ENCODE data around the gene PHF20. TPM values are rescaled to one million over a fixed set of nuclear protein-coding genes. Genes with fewer than 3 reads are reported as not detected.

Gene PHF20
- total and polyA plus RNA-seq, 2 of the 13 experiments (the other 11 are each of a cell fraction or from before 2014, with no cell fraction given) = 22.8 to 34.1 TPM

- TF ChIP-seq CENPT (CRISPR knock-in tag; IDR thresholded peaks at IDR 0.05; ENCODE audit: low read depth) = no peak
- TF ChIP-seq ZNF256 (CRISPR knock-in tag; conservative IDR thresholded peaks at IDR 0.05) = no peak
- 0 out of 2 replicates have a peak, but pooled peaks have one; percentile 18 for TF ChIP-seq ZFP36L2 (CRISPR knock-in tag; IDR thresholded peaks at IDR 0.05)
- peak; percentile 81 for TF ChIP-seq HNRNPK (IDR thresholded peaks at IDR 0.05; ENCODE audit: low read depth, low read length, poor library complexity, severe bottlenecking)
- TF ChIP-seq KLF16 (CRISPR knock-in tag; IDR thresholded peaks at IDR 0.05) = no peak
- TF ChIP-seq ZBTB3 (CRISPR knock-in tag; IDR thresholded peaks at IDR 0.05; ENCODE audit: borderline replicate concordance, low read depth) = peak; percentile 20; the same call in 1 of the 2 replicates
- TF ChIP-seq ZNF484 (CRISPR knock-in tag; IDR thresholded peaks at IDR 0.05; ENCODE audit: borderline replicate concordance, low read depth) = no peak; the same call in 1 of the 2 replicates
- no peak for TF ChIP-seq MBNL3 (CRISPR knock-in tag; conservative IDR thresholded peaks at IDR 0.05)
- no peak for TF ChIP-seq SIN3B (IDR thresholded peaks at IDR 0.05; ENCODE audit: low read length)
- TF ChIP-seq AKAP8 (CRISPR knock-in tag; IDR thresholded peaks at IDR 0.05) = no peak
- no peak for TF ChIP-seq REST (IDR thresholded peaks at IDR 0.05; ENCODE audit: borderline replicate concordance in 1 of 2, low read depth in 1 of 2, low read length in 2 of 2)
- no peak for TF ChIP-seq ZNF784 (CRISPR knock-in tag; IDR thresholded peaks at IDR 0.05; ENCODE audit: borderline replicate concordance)
- TF ChIP-seq E2F1 (CRISPR knock-in tag; IDR thresholded peaks at IDR 0.05) = no peak
- no peak for TF ChIP-seq NFE2L1 (CRISPR knock-in tag; IDR thresholded peaks at IDR 0.05; ENCODE audit: borderline replicate concordance)
- TF ChIP-seq CC2D1A (CRISPR knock-in tag; IDR thresholded peaks at IDR 0.05) = no peak
- TF ChIP-seq TBP (CRISPR knock-in tag; IDR thresholded peaks at IDR 0.05) = no peak
- TF ChIP-seq NR2F1 (CRISPR knock-in tag; IDR thresholded peaks at IDR 0.05) = peak in 1 of 2 experiments; percentile 58; a peak in 1 of 4 replicates
- no peak for TF ChIP-seq ZFAT (CRISPR knock-in tag; conservative IDR thresholded peaks at IDR 0.05)
- TF ChIP-seq DRAP1 (CRISPR knock-in tag; IDR thresholded peaks at IDR 0.05) = peak; percentile 37; the same call in 1 of the 2 replicates
- TF ChIP-seq GABPB1 (CRISPR knock-in tag; IDR thresholded peaks at IDR 0.05) = no peak
- TF ChIP-seq PBX3 (CRISPR knock-in tag; IDR thresholded peaks at IDR 0.05; ENCODE audit: borderline replicate concordance) = no peak
These were observed 28.9 kb upstream of the PHF20 start (continued) for GRCh38 chr20:35742741-35743523.
